Fibroblast of peridontal ligament (primary cell): ENCODE results near the gene UGGT2.
"Not testable (repeated sequence)": the region's sequence is repeated elsewhere in the genome, so short reads cannot be mapped to it uniquely, and the experiment has no call there.

Experiments used
- DNase-seq: peaks from one replicate; pipeline ENCODE4 v3.0.0-alpha.2; 2010; ENCODE audit errors: extremely low read depth

UGGT2 gene

DNA sequence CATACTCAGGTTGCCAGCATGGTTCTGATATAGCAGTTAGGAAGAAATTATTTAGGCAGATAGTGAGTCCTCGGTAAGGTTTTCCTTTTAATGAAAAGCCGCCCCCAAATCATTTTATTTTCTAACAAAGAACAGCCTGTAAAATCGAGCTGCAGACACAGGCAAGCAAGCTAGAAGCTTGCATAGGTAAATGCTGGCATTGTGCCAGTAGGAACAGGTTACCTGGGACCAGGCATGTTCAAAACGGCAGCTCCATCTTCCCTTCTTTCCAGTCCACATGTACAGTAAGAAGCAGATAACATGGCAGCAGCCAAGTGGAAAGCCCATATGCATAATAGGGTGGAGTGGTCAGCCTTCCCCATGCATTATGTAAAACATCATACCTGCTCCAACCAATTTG, 71.1 kb downstream of the UGGT2 start:
- DNase-seq = no peak

DNA sequence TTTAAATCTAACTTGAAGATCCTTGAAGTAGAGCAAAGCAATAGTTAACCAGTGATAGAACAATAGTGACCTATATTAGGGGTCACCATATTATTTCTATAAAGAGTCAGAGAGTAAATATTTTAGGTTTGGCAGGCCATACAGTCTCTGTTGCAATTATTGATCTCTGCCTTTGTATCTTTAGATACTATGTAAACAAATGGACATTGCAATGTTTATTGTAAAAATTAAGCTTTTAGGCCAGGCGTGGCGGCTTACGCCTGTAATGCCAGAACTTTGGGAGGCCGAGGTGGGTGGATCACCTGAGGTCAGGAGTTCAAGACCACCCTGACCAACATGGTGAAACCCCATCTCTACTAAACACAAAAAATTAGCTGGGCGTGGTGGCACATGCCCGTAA, 80.5 kb downstream of the UGGT2 start:
- not testable (repeated sequence) for DNase-seq

- DNase-seq = no peak
These were observed 82.3 kb downstream of the UGGT2 start for GRCh38 chr13:95970878-95971277.

DNA sequence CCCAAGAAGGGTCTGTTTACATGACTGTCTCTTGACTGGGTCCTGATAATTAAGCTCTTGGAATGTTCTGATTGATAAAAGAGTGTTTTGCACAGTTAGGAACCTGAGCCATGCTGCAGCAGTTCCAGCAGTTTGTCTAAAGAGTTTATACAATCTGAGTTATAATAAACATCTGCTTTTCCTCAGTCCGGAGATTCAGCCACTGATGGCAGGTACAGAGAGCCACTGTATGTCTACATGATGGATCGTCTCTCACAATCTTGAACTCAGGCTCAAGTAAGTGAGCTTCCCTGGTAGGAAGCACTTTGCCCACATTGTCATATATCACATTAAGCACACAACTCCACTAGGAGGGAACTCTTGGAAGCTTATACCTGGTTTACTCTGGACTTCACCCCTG, 84.3 kb downstream of the UGGT2 start:
- no peak for DNase-seq

GRCh38 chr13:95957331-95957730, 95.9 kb downstream of the UGGT2 start:
- DNase-seq = no peak

DNA sequence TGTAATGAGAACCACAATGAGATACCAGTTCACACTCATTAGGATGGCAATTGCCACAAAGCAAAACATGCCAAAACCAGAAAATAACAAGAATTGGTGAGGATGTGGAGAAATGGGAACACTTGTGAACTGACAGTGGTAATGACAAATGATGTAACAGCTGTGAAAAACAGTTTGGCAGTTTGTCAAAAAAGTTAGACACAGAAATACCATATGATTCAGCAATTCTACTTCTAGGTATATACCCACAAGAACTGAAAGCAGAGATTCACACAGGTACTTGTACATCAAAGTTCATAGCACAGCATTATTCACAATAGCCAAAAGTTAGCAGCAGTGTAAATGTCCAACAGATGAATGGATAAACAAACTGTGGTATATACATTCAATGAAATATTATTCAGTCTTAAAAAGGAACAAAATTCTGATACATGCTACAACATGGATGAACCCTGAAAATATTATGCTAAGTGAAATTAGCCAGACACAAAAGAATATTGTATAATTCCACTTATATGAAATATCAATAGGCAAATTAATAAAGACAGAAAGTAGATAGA, 96.5 kb downstream of the UGGT2 start:
- DNase-seq = peak; percentile 12

DNA sequence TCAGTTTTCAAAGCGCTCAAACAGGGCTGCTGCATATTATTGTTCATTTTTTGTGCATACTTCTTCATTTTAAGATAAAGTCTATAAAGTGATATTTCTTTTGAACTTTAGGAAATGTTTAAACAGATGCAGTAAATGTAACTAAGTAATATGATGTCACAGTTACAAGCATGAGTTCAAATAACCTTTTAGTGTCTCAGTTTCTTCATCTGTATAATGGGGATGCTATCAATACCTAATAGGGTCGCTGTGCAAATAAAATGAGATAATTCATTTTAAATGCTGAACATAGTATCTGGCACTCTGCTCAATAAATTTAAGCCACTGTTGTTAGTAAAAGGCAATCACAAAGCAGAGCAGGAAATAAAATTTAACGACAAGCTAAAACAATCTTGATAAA, 97.5 kb downstream of the UGGT2 start:
- no peak for DNase-seq

DNA sequence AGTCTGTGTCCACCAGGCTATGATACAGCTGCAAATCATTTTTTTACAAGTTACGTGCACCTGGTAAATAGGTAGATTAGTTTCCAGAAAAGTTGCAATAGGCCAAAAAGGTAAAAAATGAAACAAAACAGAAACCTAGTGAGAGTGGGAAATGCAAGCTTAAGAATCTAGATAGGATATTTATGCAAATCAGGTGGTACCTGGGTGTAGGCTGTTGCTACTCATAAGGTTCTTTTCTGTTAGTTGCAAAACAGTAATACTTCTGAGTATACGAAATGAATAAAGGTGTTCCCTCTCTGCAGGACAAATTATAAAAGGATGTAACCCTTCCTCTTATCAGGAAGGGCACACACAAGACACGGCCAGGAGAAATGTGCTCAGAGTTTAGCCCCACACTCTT, 97.9 kb downstream of the UGGT2 start:
- no peak for DNase-seq

- no peak for DNase-seq
These were observed 98.9 kb downstream of the UGGT2 start for GRCh38 chr13:95954266-95954665.

DNA sequence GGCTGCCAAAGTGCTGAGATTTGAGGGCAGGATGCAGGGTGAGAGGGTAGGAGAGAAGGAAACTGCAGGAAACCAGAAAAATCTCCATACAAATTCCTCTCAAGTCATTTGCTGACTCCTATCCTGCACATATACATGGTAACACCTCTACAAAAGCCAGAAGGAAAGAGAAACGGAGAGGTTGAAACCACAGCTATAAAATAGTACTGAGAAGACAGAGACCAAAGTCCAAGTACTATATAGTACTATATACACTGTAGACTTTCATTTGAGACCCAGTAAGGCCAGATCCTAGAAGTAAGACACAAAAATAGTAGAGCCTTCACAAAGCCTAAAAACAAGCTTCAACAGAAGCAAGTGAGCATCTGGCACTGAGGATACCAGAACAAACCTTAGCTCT, 103.1 kb downstream of the UGGT2 start:
- no peak for DNase-seq

DNA sequence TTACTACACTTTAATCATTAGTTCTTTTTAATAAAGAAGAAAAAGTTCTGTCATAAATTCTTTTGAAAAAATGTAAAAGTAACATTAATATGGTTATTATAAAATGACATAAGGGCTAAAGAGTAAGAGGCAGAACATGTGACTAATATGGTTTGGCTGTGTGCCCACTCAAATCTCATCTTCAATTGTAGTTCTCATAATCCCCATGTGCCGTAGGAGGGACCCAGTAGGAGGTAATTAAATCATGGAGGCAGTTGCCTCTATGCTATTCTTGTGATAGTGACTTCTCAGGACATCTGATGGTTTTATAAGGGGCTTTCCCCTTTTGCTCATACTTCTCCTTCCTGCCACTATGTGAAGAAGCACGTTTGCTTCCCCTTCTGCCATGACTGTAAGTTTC, 104.5 kb downstream of the UGGT2 start:
- DNase-seq = peak; percentile 12

DNA sequence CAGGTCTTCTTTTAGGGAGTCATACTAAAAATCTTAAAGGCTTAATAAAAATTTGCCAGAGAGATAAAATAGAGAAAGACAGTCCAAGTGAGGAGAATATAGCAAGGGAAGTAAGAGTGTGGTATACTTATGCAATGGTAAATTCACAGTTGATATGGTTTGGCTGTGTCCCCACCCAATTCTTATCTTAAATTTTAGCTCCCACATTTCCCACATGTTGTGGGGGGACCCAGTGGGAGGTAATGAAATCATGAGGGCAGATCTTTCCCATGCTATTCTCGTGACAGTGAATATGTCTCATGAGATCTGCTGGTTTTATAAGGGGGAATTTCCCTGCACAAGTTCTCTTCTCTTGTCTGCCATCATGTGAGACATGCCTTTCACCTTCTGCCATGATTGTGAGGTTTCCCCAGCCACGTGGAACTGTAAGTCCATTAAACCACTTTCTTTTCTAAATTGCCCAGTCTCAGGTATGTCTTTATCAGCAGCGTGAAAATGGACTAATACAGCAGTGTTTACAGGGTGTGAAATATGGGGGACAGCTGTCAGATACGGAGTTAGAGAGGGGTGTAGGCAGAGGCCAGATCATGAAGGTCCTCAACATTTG, 115.4 kb downstream of the UGGT2 start:
- DNase-seq = no peak

- no peak for DNase-seq
These were observed 121.7 kb downstream of the UGGT2 start for GRCh38 chr13:95931300-95932025.

GRCh38 chr13:95929430-95929829, 123.8 kb downstream of the UGGT2 start:
- no peak for DNase-seq

DNA sequence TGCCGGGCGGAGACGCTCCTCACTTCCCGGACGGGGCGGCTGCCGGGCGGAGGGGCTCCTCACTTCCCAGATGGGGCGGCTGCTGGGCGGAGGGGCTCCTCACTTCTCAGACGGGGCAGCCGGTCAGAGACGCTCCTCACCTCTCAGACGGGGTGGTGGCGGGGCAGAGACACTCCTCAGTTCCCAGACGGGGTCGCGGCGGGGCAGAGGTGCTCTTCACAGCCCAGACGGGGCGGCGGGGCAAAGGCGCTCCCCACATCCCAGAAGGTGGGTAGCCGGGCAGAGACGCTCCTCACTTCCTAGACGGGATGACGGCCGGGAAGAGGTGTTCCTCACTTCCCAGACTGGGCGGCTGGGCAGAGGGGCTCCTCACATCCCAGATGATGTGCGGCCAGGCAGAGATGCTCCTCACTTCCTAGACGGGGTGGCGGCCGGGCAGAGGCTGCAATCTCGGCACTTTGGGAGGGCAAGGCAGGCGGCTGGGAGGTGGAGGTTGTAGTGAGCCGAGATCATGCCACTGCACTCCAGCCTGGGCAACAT, 124.8 kb downstream of the UGGT2 start:
- not testable (repeated sequence) for DNase-seq

DNA sequence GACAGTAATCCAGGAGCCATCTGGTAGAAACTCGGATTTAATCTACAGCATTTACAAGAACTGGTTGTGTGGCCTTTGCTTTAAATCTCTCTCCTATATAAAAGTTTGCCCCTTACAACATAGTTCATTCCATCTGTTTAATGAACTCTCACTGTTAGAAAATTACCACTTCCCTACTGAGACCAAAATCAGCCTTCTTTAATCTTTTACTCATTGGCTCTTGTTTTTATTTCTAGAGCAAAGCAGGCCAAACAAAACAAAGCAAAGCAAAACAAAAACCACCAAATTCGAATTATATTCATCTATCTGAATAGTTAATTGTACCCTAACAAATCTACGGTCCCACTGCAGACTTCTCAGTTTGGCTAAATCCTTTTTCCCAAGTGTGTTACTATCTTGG, 127.0 kb downstream of the UGGT2 start:
- peak; percentile 7 for DNase-seq

- DNase-seq = peak; percentile 86
These were observed 128.7 kb downstream of the UGGT2 start for GRCh38 chr13:95924389-95924994.

DNA sequence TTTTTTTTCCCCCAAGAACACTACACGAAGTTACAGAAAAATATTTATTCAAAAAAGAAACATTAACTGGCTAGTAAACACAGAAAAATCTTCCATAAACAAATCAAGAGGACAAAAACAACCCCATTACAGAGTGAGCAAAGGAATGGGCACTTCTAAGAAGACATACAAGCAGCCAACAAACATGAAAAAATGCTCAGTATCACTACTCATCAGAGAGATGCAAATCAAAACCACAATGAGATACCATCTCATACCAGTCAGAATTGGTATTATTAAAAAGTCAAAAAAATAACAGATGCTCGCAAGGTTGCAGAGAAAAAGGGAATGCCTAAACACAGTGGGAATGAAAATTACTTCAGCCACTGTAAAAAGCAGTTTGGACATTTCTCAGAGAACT, 131.7 kb downstream of the UGGT2 start:
- DNase-seq = peak; percentile 34

DNA sequence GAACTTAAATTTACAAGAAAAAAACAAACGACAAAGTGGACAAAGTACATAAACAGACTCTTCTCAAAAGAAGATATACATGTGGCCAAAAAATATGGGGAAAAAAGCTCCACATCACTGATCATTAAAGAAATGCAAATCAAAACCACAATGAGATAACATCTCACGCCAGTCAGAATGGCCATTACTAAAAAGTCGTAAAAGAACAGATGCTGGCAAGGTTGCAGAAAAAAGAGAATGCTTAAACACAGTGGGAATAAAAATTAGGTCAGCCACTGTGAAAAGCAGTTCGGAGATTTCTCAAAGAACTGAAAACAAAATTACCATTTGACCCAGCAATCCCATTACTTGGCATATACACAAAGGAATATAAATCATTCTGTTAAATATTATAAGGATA, 132.7 kb downstream of the UGGT2 start:
- no peak for DNase-seq

- DNase-seq = no peak
These were observed 134.3 kb downstream of the UGGT2 start for GRCh38 chr13:95918860-95919259.

DNA sequence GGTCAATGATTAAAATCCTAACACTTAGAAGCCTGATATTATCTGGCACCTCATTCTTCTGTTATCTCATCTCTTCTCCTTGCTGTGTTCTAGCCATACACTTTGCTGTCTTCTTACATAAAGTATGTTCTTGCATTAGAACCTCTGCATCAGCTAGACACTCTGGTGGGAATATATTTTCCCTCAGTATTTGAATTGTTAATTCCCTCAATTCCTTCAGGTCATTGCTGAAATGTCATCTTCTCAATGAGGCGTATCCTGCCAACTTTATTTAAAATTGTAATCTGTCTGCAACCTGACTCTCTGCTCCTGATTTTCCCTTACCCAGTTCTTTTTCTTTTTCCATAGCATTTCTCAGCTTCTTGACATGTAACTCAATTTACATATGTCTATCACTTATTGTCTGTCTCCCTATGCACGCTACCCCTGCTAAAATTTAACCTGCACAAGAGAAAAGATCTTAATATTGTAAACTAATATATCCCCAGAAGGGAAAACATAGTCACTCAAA, 138.2 kb downstream of the UGGT2 start:
- DNase-seq = no peak

GRCh38 chr13:95906999-95907398, 146.2 kb downstream of the UGGT2 start:
- DNase-seq = no peak

DNA sequence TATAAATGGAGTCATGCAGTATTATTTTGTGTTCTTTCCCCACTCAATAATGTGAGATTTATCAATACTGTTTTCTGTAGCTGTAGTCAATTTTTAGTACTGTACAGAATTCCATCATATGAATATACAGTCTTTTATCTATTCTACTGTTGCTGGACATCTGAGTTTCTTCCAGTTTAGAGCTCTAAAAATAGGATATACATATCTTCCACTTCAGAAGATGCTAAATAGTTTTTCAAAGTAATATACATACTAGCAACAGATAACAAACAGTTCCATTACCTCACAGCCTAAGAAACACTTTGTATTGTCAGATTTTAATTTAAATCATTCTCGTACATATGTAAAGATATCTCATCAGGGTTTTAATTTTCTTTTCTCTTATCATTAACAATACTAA, 149.6 kb downstream of the UGGT2 start:
- no peak for DNase-seq
